KMS-11 (cell line): Measurements from ENCODE around the gene BAZ2B.

Experiments
- H2AFZ ChIP-seq: fragments of 200-600 bp; sonication (generic); 2 replicates; pipeline ENCODE4 v1.6.1; 2016; ENCODE audit warnings: antibody characterized with exemption, mixed run types, low read depth
- H3K27ac ChIP-seq: fragments of 200-600 bp; sonication (generic); 2 replicates; pipeline ENCODE4 v1.6.1; 2016; ENCODE audit warnings: mild to moderate bottlenecking, mixed run types
- H3K27me3 ChIP-seq: fragments of 200-600 bp; sonication (generic); 2 replicates; pipeline ENCODE4 v1.6.1; 2017; ENCODE audit warnings: mild to moderate bottlenecking, low read depth, mixed run types, moderate library complexity; ENCODE audit not compliant: insufficient read depth
- H3K36me3 ChIP-seq: fragments of 200-600 bp; sonication (generic); 2 replicates; pipeline ENCODE4 v1.6.1; 2017; ENCODE audit warnings: mild to moderate bottlenecking, mixed run types; ENCODE audit not compliant: insufficient read depth
- H3K4me1 ChIP-seq: fragments of 200-600 bp; sonication (generic); 2 replicates; pipeline ENCODE4 v1.6.1; 2016; ENCODE audit warnings: mild to moderate bottlenecking, low read depth, mixed run types; ENCODE audit not compliant: poor library complexity, severe bottlenecking
- H3K4me2 ChIP-seq: fragments of 200-600 bp; sonication (generic); 2 replicates; pipeline ENCODE4 v1.7.0; 2016; ENCODE audit warnings: mild to moderate bottlenecking, mixed run types
- H3K4me3 ChIP-seq: fragments of 200-600 bp; sonication (generic); IDR thresholded peaks from 2 replicates; pipeline ENCODE4 v1.6.1; 2017; ENCODE audit warnings: low read depth, low read length, mixed read lengths; ENCODE audit not compliant: insufficient read depth
- H3K79me2 ChIP-seq: fragments of 200-600 bp; sonication (generic); 2 replicates; pipeline ENCODE4 v1.6.1; 2016; ENCODE audit warnings: low read depth, mixed run types; ENCODE audit not compliant: insufficient read depth
- H3K9ac ChIP-seq: fragments of 200-600 bp; sonication (generic); 2 replicates; pipeline ENCODE4 v1.6.1; 2016; ENCODE audit warnings: mild to moderate bottlenecking, mixed run types
- H4K20me1 ChIP-seq: fragments of 200-600 bp; sonication (generic); 2 replicates; pipeline ENCODE4 v1.6.1; 2016; ENCODE audit warnings: mild to moderate bottlenecking, mixed run types; ENCODE audit not compliant: insufficient read depth
- TF ChIP-seq, protein P1 (sequence below): fragments of 200-600 bp; sonication (generic); conservative IDR thresholded peaks from 2 replicates; pipeline ENCODE4 v1.6.1; 2017; ENCODE audit warnings: low read depth, mild to moderate bottlenecking, antibody characterized with exemption, low read length, moderate library complexity, mixed read lengths

BAZ2B gene

DNA sequence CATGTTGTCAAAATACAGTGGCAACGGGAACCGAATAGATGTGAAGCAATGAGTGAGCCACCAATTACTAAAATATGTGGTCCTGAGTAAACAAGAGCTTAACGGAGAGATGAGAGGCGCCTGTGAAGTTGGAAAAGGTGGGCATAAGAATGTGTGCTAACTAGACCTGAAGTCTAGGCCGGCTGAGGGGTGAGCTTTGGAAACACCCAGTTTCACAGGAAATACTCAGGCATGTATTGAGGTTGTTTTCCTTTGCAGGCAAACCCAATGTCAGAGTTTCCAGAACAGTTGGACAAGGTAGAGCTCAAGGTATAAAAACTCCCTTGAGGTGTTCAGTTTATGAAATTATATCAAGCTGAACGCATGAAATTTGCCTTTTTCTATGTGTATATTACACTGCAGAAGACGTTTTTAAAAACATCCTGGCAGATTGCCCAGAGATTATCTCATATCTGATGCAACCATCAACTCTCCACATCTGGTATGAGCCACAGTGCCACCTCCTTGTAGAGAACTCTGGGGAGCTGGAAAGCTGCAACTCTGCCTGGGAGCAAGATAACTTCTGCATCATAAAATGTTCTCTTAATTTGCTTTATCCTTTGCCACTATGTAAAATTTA lies 325.9 kb downstream of the BAZ2B start:
- no peak overlapping the region for H3K4me3 ChIP-seq
- H3K4me2 ChIP-seq, result peak overlapping the region; percentile 70
- peak overlapping the region; percentile 19; the same call in 1 of the 2 replicates for H3K9ac ChIP-seq
- H4K20me1 ChIP-seq, result no peaks in the 10 kb centered on the region
- TF ChIP-seq, protein P1, sequence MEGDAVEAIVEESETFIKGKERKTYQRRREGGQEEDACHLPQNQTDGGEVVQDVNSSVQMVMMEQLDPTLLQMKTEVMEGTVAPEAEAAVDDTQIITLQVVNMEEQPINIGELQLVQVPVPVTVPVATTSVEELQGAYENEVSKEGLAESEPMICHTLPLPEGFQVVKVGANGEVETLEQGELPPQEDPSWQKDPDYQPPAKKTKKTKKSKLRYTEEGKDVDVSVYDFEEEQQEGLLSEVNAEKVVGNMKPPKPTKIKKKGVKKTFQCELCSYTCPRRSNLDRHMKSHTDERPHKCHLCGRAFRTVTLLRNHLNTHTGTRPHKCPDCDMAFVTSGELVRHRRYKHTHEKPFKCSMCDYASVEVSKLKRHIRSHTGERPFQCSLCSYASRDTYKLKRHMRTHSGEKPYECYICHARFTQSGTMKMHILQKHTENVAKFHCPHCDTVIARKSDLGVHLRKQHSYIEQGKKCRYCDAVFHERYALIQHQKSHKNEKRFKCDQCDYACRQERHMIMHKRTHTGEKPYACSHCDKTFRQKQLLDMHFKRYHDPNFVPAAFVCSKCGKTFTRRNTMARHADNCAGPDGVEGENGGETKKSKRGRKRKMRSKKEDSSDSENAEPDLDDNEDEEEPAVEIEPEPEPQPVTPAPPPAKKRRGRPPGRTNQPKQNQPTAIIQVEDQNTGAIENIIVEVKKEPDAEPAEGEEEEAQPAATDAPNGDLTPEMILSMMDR, result no peak
- peaks cover 6% of the 10 kb centered on the region; the same call in 1 of the 2 replicates for H3K79me2 ChIP-seq
- H3K27ac ChIP-seq, result peak overlapping the region; percentile 39
- H3K36me3 ChIP-seq, result no peaks in the 10 kb centered on the region
- no peaks in the 10 kb centered on the region for H3K27me3 ChIP-seq
- H2AFZ ChIP-seq, result peak overlapping the region; percentile 67
- H3K4me1 ChIP-seq, result peaks cover 38% of the 10 kb centered on the region

DNA sequence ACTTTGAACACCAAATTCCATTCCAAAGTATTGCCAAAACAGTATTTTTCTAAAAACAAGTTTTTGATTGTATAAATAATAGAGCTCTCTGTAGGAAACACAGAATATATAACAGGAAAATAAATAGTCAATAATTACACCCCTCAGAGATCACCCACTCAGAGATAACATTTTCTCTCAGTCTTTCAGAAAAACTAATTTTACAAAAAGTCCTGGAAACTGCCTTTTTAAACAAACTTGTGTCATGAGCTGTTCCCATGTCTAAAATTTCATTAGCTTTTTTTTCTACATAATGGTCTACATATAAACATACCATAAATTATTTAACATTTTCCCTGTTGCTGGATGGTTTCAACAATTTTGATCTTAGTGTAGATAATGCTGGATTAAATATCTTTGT lies 328.6 kb downstream of the BAZ2B start:
- Histone ChIP-seq H3K79me2 (peaks cover 6% of the 10 kb centered on the region; the same call in 1 of the 2 replicates), H3K4me3 (no peak overlapping the region), H2AFZ (peak overlapping the region; percentile 83), H3K27ac (peak overlapping the region; percentile 66; the same call in 1 of the 2 replicates), H3K4me2 (peak overlapping the region; percentile 50; the same call in 1 of the 2 replicates), H3K9ac (no peak overlapping the region), H3K36me3 (no peaks in the 10 kb centered on the region), H3K27me3 (no peaks in the 10 kb centered on the region), H3K4me1 (peaks cover 38% of the 10 kb centered on the region), H4K20me1 (no peaks in the 10 kb centered on the region)
- TF ChIP-seq, protein P1, result no peak

DNA sequence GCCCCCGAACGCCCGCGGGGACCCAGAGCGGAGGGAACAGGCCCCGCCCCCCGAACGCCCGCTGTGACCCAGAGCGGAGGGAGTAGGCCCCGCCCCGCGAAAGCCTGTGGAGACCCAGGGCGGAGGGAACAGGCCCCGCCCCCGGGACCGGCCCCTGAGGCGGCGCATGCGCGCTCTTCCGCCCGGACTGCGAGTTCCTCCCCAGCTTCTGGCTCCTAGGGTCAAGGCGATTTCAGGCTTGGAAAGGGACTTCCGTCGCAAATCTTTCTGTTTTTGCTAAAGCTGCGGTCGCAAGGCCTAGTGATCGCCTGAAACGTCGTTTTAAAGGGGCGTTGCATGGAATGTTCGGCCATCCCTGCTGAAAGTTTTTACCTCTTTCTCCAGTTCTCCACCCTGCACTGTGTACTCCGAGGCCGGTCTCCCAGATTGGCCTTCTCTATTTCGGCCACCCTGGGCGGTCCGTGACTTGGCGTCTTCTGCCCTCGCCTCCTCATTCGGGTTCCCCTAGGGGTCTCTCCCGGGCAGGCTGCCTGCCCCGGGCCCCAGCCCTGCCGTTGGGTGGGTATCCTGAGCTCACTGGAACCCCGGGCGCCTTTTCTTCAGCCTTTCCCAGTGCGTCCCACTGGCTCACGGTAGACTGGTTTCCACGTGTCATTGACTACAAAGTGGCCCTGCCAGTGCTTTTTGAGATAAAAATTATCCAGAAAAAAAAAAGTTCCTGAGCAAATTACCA lies 329.5 kb downstream of the BAZ2B start:
- TF ChIP-seq, protein P1, result no peak
- H4K20me1 ChIP-seq, result no peaks in the 10 kb centered on the region
- H3K4me1 ChIP-seq, result peaks cover 47% of the 10 kb centered on the region
- peaks cover 6% of the 10 kb centered on the region; the same call in 1 of the 2 replicates for H3K79me2 ChIP-seq
- peak overlapping the region; percentile 80 for H3K9ac ChIP-seq
- H2AFZ ChIP-seq, result peak overlapping the region; percentile 83
- H3K36me3 ChIP-seq, result no peaks in the 10 kb centered on the region
- no peaks in the 10 kb centered on the region for H3K27me3 ChIP-seq
- peak overlapping the region; percentile 55 for H3K4me3 ChIP-seq
- peak overlapping the region; percentile 50 for H3K4me2 ChIP-seq
- H3K27ac ChIP-seq, result peak overlapping the region; percentile 66

DNA sequence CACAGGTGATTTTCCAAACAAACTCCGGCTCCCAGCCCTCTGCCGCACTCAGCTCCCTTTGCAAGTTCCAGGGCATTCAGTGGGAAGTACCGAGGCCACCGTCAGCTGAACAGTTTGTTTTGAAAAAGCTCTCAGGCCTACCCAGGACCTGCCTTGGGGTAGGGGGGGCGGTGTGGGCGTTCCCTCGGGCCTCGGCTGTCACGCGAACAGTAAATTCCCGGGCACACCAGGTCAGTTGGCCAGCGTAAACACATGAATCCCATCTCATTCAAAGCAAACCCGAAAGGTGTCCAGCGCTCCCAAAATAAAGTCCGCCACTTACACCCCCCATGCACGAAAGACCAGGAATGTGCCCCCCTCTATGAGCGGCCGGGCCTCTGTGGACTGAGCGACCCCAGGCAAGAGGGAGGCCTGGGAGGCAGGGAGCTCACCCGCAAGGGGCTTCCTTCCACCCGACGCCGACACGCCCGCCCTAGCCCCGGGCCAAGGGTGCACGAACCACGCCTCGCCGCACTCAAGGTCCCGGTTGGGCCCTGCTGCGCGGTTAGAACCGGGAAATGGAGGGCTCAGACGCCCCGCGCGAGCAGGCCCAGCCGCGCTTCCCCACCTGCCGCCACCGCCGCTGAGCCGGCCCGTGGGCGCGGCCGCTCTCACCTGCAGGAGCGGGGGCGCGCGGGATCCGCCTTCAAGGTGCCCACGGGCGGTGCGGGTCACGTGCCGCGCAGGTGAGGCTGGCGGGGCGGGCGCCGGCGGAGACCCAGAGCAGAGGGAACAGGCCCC lies 330.2 kb downstream of the BAZ2B start, which contains the start of gene WDSUB1:
Gene WDSUB1 (minus strand): TSS at position 775 of the 780 bp plus-strand sequence. CDS start 3,634 bp downstream, outside the sequence.
- H3K9ac ChIP-seq, result peak within 1 kb of the TSS; percentile 80
- H3K4me3 ChIP-seq, result peak within 1 kb of the TSS; percentile 55
- peaks cover 47% of the 10 kb centered on the region for H3K4me1 ChIP-seq
- no peaks in the 10 kb centered on the region for H4K20me1 ChIP-seq
- H3K4me2 ChIP-seq, result peak within 1 kb of the TSS; percentile 92
- peak within 1 kb of the TSS; percentile 66 for H3K27ac ChIP-seq
- H3K36me3 ChIP-seq, result no peaks in the 10 kb centered on the region
- H3K79me2 ChIP-seq, result peaks cover 6% of the 10 kb centered on the region; the same call in 1 of the 2 replicates
- no peaks in the 10 kb centered on the region for H3K27me3 ChIP-seq
- H2AFZ ChIP-seq, result peak within 1 kb of the TSS; percentile 83
- TF ChIP-seq, protein P1, result no peak
